HFF-Myc (cell line): ENCODE data around the gene CHSY3.

ENCODE experiments used
- DNase-seq: peaks from one replicate; pipeline ENCODE4 v3.0.0-alpha.2; 2011; ENCODE audit warnings: low read depth; ENCODE audit errors: extremely low read depth
- H3K4me3 ChIP-seq: replicated peaks from 2 replicates; pipeline ENCODE4 v1.5.1; 2011; ENCODE audit warnings: low read depth, mild to moderate bottlenecking, control low read depth, low read length
- TF ChIP-seq, protein P1 (sequence below): IDR thresholded peaks from 2 replicates; pipeline ENCODE4 v1.5.1; 2012; ENCODE audit warnings: mild to moderate bottlenecking, low read depth, low read length, control low read depth; ENCODE audit errors: missing control alignments

CHSY3 gene

GRCh38 chr5:129966071-129966470, 61.8 kb downstream of the CHSY3 start:
- TF ChIP-seq, protein P1, sequence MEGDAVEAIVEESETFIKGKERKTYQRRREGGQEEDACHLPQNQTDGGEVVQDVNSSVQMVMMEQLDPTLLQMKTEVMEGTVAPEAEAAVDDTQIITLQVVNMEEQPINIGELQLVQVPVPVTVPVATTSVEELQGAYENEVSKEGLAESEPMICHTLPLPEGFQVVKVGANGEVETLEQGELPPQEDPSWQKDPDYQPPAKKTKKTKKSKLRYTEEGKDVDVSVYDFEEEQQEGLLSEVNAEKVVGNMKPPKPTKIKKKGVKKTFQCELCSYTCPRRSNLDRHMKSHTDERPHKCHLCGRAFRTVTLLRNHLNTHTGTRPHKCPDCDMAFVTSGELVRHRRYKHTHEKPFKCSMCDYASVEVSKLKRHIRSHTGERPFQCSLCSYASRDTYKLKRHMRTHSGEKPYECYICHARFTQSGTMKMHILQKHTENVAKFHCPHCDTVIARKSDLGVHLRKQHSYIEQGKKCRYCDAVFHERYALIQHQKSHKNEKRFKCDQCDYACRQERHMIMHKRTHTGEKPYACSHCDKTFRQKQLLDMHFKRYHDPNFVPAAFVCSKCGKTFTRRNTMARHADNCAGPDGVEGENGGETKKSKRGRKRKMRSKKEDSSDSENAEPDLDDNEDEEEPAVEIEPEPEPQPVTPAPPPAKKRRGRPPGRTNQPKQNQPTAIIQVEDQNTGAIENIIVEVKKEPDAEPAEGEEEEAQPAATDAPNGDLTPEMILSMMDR, result no peak
- no peak for DNase-seq
- no peak overlapping the region for H3K4me3 ChIP-seq

DNA sequence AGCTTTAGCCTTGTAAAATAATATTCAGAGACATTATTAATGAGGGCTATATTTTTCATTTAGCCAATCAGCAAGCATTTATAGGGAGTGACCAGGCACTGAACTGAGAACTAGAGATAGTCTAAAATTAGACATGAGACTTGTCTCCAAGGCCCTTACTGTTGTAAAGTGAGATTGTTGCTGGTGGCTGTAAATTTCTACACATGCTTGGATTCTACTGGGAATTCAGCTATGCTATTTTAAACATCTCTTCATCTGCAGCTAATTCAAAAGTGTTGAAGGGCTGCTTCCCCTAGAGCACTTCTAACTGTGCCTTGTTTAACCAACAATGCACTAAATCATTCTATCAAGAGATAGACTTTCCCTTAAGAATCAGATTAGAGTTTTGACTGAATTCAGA, 67.4 kb downstream of the CHSY3 start:
- TF ChIP-seq, protein P1, result no peak
- DNase-seq, result no peak
- no peak overlapping the region for H3K4me3 ChIP-seq

- H3K4me3 ChIP-seq, result no peak overlapping the region
- DNase-seq, result no peak
- TF ChIP-seq, protein P1, result no peak
Observed at GRCh38 chr5:129972465-129973141, 68.3 kb downstream of the CHSY3 start.

- DNase-seq, result no peak
- TF ChIP-seq, protein P1, result no peak
- no peak overlapping the region for H3K4me3 ChIP-seq
Observed at GRCh38 chr5:129973716-129974426, 69.6 kb downstream of the CHSY3 start.

DNA sequence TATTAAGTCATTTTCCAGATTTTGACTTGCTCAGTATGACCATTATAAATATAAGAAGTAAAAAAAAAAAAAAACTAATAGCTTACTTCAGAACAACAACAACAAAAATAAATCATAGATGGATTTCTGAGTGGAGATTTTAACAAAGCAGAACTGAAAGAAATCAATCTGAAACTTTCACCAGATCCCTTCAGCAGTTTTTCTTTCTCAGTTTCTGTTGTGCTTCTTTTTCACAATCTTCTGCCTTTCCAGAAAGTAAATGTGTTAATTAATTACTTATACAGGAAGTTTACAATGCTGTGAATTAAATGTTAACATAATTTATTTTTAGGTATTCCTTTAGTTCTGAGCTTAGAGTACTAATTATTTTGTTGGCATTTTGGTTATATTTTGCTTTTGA, 73.5 kb downstream of the CHSY3 start:
- TF ChIP-seq, protein P1, result no peak
- DNase-seq, result no peak
- no peak overlapping the region for H3K4me3 ChIP-seq

GRCh38 chr5:129978270-129978669, 74.0 kb downstream of the CHSY3 start:
- DNase-seq, result no peak
- TF ChIP-seq, protein P1, result no peak
- no peak overlapping the region for H3K4me3 ChIP-seq

DNA sequence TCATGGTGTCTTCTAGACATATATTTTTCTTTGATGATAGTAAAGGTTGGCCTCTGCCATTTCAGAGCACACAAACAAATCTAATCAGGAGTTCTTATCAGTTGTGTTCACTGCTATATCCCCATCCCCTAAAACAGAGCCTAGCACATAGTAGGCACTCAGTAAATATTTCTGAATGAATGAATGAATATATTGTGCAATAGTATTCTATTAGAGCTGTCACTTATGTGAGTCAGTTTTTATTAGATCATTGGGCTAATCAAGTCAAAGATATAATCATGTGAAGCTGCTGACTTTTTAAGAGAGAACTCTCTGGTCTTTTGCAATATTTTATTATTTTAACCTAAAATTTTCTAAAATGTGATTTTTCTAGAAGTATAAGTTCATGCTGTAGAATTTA, 84.2 kb downstream of the CHSY3 start:
- TF ChIP-seq, protein P1, result no peak
- H3K4me3 ChIP-seq, result no peak overlapping the region
- DNase-seq, result no peak
